CD14-positive monocyte (primary cell): ENCODE results near the gene SEMA5B. TPM values are rescaled to one million over a fixed set of nuclear protein-coding genes. Genes with fewer than 3 reads are reported as not detected.

ENCODE experiments used
- DNase-seq, 3 donors: peaks; one replicate each; pipeline ENCODE4 v3.0.0-alpha.2; 2011 to 2022
- H2AFZ ChIP-seq: 2 replicates; pipeline ENCODE4 v1.6.0; 2012; ENCODE audit warnings: mild to moderate bottlenecking, low read depth, low read length, inconsistent platforms; ENCODE audit not compliant: insufficient read depth, poor library complexity, severe bottlenecking
- H3K27ac ChIP-seq, 2 donors: 1 replicate in 1 of 2; 2 replicates in 1 of 2; pipeline ENCODE4 v1.5.1; 2012 to 2013; ENCODE audit warnings: low read length in 2 of 2, control low read depth in 1 of 2, inconsistent platforms in 1 of 2, low read depth in 1 of 2, mild to moderate bottlenecking in 1 of 2
- H3K27me3 ChIP-seq, 2 donors: one replicate each; pipeline versions ENCODE4 v1.6.0 to v1.6.1; 2011 to 2013; ENCODE audit warnings: low read length in 2 of 2; ENCODE audit not compliant: control insufficient read depth in 2 of 2, insufficient read depth in 2 of 2
- H3K36me3 ChIP-seq, 2 donors: replicated peaks in 1 of 2; 1 replicate in 1 of 2; 2 replicates in 1 of 2; pipeline versions ENCODE4 v1.5.1 to v1.6.1; 2012 to 2013; ENCODE audit warnings: low read length in 2 of 2, control low read depth in 1 of 2, inconsistent platforms in 1 of 2, mild to moderate bottlenecking in 1 of 2; ENCODE audit not compliant: insufficient read depth in 2 of 2, control insufficient read depth in 1 of 2
- H3K4me1 ChIP-seq, 2 donors: 1 replicate in 1 of 2; 2 replicates in 1 of 2; pipeline versions ENCODE4 v1.5.1 to v1.6.1; 2012 to 2013; ENCODE audit warnings: low read length in 2 of 2, control low read depth in 1 of 2, inconsistent platforms in 1 of 2, mild to moderate bottlenecking in 1 of 2, moderate library complexity in 1 of 2; ENCODE audit not compliant: insufficient read depth in 2 of 2, control insufficient read depth in 1 of 2
- H3K4me2 ChIP-seq: replicated peaks from 2 replicates; pipeline ENCODE3; 2012; ENCODE audit warnings: low read length, moderate library complexity, mild to moderate bottlenecking; ENCODE audit not compliant: poor library complexity, severe bottlenecking; ENCODE audit errors: extremely low read depth
- H3K4me3 ChIP-seq, 3 experiments: fragments of 200-600 bp in 1 of 3; sonication (generic) in 1 of 3; replicated peaks in 1 of 3; 1 replicate in 2 of 3; 2 replicates in 1 of 3; pipeline ENCODE4 v1.5.1; 2011 to 2013; ENCODE audit warnings: low read length in 3 of 3, mild to moderate bottlenecking in 3 of 3, control low read depth in 2 of 3, low read depth in 2 of 3, inconsistent platforms in 1 of 3, moderate library complexity in 1 of 3
- H3K79me2 ChIP-seq: 2 replicates; pipeline ENCODE4 v1.6.0; 2012; ENCODE audit warnings: mild to moderate bottlenecking, control low read depth, inconsistent platforms, low read length, moderate library complexity; ENCODE audit not compliant: insufficient read depth
- H3K9ac ChIP-seq: 2 replicates; pipeline ENCODE4 v1.6.0; 2017; ENCODE audit warnings: low read length, mild to moderate bottlenecking; ENCODE audit not compliant: insufficient read depth, poor library complexity, severe bottlenecking
- H3K9me3 ChIP-seq, 2 donors: replicated peaks in 1 of 2; 1 replicate in 1 of 2; 2 replicates in 1 of 2; pipeline versions ENCODE4 v1.5.1 to v1.6.1; 2012 to 2013; ENCODE audit warnings: low read length in 2 of 2, control low read depth in 1 of 2; ENCODE audit not compliant: control insufficient read depth in 1 of 2, insufficient read depth in 1 of 2
- H4K20me1 ChIP-seq: 2 replicates; pipeline ENCODE4 v1.6.0; 2012; ENCODE audit warnings: mild to moderate bottlenecking, low read length, control low read depth, moderate library complexity; ENCODE audit not compliant: insufficient read depth
- H3K27ac Mint-ChIP-seq, 7 donors: one replicate each; pipeline ENCODE4 v1.8.0; 2020; ENCODE audit warnings: mild to moderate bottlenecking in 7 of 7, mixed read lengths in 7 of 7, moderate library complexity in 6 of 7, inconsistent platforms in 2 of 7
- H3K27me3 Mint-ChIP-seq, 3 donors: one replicate each; pipeline ENCODE4 v1.8.0; 2021 to 2022; ENCODE audit warnings: low read depth in 3 of 3, mild to moderate bottlenecking in 3 of 3, mixed read lengths in 3 of 3, moderate library complexity in 3 of 3, inconsistent platforms in 1 of 3
- H3K36me3 Mint-ChIP-seq, 2 donors: one replicate each; pipeline ENCODE4 v1.8.0; 2020; ENCODE audit warnings: mixed read lengths in 2 of 2, inconsistent platforms in 1 of 2, mild to moderate bottlenecking in 1 of 2
- H3K4me1 Mint-ChIP-seq: one replicate; pipeline ENCODE4 v1.8.0; 2020; ENCODE audit warnings: mild to moderate bottlenecking, mixed read lengths
- H3K4me3 Mint-ChIP-seq, 2 donors: one replicate each; pipeline ENCODE4 v1.8.0; 2020; ENCODE audit warnings: mild to moderate bottlenecking in 2 of 2, mixed read lengths in 2 of 2, moderate library complexity in 1 of 2
- H3K9me3 Mint-ChIP-seq, 7 donors: one replicate each; pipeline ENCODE4 v1.8.0; 2020 to 2022; ENCODE audit warnings: mixed read lengths in 7 of 7, mild to moderate bottlenecking in 6 of 7, moderate library complexity in 6 of 7, inconsistent platforms in 2 of 7
- whole genome bisulfite sequencing: methylation state at CpG from one replicate; pipeline ENCODE4 v1.1.5; 2013; ENCODE audit warnings: missing lambda C conversion rate; ENCODE audit not compliant: insufficient coverage; 5-methylcytosine and 5-hydroxymethylcytosine counted together
- intact Hi-C, 2 donors: fragments of 100-400 bp; cut with micrococcal nuclease; formaldehyde crosslinking; loops; one replicate each; pipeline versions ENCODE4 v1.15.0 to v1.15.1; 2023
- polyA plus RNA-seq, 3 donors: library from polyadenylated mRNA; depleted of rRNA in 1 of 3; unstranded in 2 of 3; stranded (reverse) in 1 of 3; fragments of 300-500 nt in 2 of 3; fragments of >200 nt in 1 of 3; fragmentation: Illumina TruSeq in 2 of 3; gene quantifications; 1 replicate in 2 of 3; 2 replicates in 1 of 3; pipeline ENCODE4 v1.2.3, GENCODE V29; 2012 to 2021
- TF ChIP-seq, protein P1 (sequence below): fragments of 200-600 bp; IDR thresholded peaks from one replicate; pipeline ENCODE4 v1.8.0; 2022; ENCODE audit warnings: antibody characterized with exemption, mild to moderate bottlenecking

SEMA5B gene
- polyA plus RNA-seq, 3 donors = not detected

DNA sequence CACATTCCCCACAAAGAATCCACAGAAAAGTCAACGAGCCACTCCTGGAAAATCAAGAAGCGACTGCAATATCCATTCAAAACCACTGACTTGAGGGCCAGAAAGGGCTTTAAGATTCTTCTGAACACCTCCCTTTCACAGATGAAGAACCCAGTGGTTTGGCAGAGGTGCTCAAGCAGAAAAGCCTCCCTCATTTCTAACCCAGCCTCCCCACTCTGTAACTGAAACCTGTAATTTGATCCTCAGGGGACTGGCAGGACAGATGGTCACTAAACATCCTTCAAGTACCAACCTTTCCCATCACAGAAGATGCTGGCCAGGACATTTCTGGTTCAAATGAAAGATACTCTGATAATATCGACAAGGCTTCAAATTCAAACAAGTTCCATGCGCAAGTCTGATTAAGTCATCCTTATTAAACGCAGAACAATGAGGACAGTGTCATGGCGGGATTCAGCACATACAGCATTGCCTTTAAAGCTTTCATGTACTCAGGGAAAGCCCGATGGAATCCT lies 5.5 kb downstream of the SEMA5B start:
- Mint-ChIP-seq H3K4me3 (no peak overlapping the region), H3K27ac (no peak overlapping the region), H3K36me3 (peaks cover 7 to 13% of the 10 kb centered on the region in 2 donors), H3K9me3 (peaks cover 0 to 14% (median 10%) of the 10 kb centered on the region in 7 donors), H3K4me1 (peaks cover 12% of the 10 kb centered on the region), H3K27me3 (peaks cover 16 to 61% (median 39%) of the 10 kb centered on the region in 3 donors)
- Histone ChIP-seq H3K4me3 (no peak overlapping the region), H3K36me3 (no peaks in the 10 kb centered on the region), H3K9me3 (peaks cover 0 to 16% of the 10 kb centered on the region in 2 donors), H3K27me3 (peaks cover 34 to 64% of the 10 kb centered on the region in 2 donors), H3K79me2 (no peaks in the 10 kb centered on the region), H2AFZ (no peak overlapping the region), H3K27ac (no peak overlapping the region), H3K9ac (no peak overlapping the region), H4K20me1 (no peaks in the 10 kb centered on the region), H3K4me2 (no peak overlapping the region), H3K4me1 (peaks cover 11 to 12% of the 10 kb centered on the region in 2 donors)
- TF ChIP-seq, protein P1, sequence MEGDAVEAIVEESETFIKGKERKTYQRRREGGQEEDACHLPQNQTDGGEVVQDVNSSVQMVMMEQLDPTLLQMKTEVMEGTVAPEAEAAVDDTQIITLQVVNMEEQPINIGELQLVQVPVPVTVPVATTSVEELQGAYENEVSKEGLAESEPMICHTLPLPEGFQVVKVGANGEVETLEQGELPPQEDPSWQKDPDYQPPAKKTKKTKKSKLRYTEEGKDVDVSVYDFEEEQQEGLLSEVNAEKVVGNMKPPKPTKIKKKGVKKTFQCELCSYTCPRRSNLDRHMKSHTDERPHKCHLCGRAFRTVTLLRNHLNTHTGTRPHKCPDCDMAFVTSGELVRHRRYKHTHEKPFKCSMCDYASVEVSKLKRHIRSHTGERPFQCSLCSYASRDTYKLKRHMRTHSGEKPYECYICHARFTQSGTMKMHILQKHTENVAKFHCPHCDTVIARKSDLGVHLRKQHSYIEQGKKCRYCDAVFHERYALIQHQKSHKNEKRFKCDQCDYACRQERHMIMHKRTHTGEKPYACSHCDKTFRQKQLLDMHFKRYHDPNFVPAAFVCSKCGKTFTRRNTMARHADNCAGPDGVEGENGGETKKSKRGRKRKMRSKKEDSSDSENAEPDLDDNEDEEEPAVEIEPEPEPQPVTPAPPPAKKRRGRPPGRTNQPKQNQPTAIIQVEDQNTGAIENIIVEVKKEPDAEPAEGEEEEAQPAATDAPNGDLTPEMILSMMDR = no peak
- intact Hi-C loops = no loop called here
- DNase-seq = no peak
- WGBS = 96% methylated on average over 5 of the region's 7 CpGs

DNA sequence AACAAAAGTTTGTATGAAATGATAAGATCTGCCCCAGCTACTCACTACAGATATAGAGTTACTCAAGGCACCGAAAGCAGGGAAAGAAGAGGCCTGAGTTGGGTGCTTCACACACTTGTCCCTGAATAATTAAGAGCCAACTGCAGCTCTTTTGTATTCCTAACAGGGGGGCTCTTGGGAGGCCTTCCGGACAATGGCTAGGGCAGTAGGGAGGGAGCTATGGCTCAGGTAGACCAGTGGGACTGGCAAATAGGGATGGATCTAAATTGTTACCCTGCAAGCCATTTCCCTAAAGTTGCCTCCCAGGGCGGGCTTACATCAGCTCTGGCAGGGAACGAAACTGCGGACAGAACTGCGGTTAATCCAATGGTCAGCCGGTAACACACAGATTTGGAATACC lies 6.2 kb downstream of the SEMA5B start:
- Histone ChIP-seq H3K4me1 (peaks cover 5% of the 10 kb centered on the region in 2 donors), H3K9me3 (peaks cover 0 to 16% of the 10 kb centered on the region in 2 donors), H2AFZ (no peak overlapping the region), H3K27me3 (peaks cover 30 to 57% of the 10 kb centered on the region in 2 donors), H3K36me3 (no peaks in the 10 kb centered on the region), H3K4me2 (no peak overlapping the region), H4K20me1 (no peaks in the 10 kb centered on the region), H3K4me3 (no peak overlapping the region), H3K27ac (no peak overlapping the region), H3K79me2 (no peaks in the 10 kb centered on the region), H3K9ac (no peak overlapping the region)
- peaks cover 5 to 11% of the 10 kb centered on the region in 2 donors for H3K36me3 Mint-ChIP-seq
- TF ChIP-seq, protein P1 = no peak
- 93% methylated on average over 3 of the region's 7 CpGs for WGBS
- H3K4me3 Mint-ChIP-seq = no peak overlapping the region
- H3K27ac Mint-ChIP-seq = no peak overlapping the region
- peaks cover 16 to 55% (median 33%) of the 10 kb centered on the region in 3 donors for H3K27me3 Mint-ChIP-seq
- H3K9me3 Mint-ChIP-seq = peaks cover 0 to 14% (median 7%) of the 10 kb centered on the region in 7 donors
- no peak for DNase-seq
- intact Hi-C loops = no loop called here
- peaks cover 6% of the 10 kb centered on the region for H3K4me1 Mint-ChIP-seq
